GM19438 (cell line): ENCODE data around the gene LMNTD2.
"Not testable (repeated sequence)": the region's sequence is repeated elsewhere in the genome, so short reads cannot be mapped to it uniquely, and the experiment has no call there.

Experiments
- ATAC-seq: cut with Tn5 transposase; IDR thresholded peaks from one replicate; pipeline ENCODE4 v1.9.1; 2021; ENCODE audit warnings: low read depth; ENCODE audit not compliant: unreplicated experiment

The LMNTD2 gene

DNA sequence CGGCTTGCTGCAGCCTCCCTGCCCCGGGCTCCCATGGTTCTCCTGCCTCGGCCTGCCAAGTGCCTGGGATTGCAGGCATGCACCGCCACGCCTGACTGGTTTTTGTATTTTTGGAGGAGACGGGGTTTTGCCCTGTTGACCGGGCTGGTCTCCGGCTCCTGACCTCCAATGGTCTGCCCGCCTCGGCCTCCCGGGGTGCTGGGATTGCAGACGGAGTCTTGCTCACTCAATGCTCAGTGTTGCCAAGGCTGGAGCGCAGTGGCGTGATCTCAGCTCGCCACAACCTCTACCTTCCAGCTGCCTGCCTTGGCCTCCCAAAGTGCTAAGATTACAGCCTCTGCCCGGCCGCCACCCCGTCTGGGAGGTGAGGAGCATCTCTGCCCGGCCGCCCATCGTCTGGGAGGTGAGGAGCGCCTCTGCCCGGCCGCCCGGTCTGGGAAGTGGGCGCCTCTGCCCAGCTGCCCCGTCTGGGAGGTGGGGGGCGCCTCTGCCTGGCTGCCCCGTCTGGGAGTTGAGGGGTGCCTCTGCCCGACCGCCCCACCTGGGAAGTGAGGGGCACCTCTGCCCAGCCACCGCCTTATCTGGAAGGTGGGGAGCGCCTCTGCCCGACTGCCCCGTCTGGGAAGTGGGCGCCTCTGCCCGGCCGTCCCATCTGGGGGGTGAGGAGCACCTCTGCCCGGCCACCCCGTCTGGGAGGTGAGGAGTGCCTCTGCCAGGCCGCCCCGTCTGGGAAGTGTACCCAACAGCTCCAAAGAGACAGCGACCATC is 43.4 kb downstream of the LMNTD2 start:
- not testable (repeated sequence) for ATAC-seq

- no peak for ATAC-seq
Measured at GRCh38 chr11:516400-516799, 44.1 kb downstream of the LMNTD2 start.

GRCh38 chr11:515131-515530 is 45.4 kb downstream of the LMNTD2 start:
- ATAC-seq = no peak

GRCh38 chr11:514606-515005 is 45.9 kb downstream of the LMNTD2 start:
- no peak for ATAC-seq

DNA sequence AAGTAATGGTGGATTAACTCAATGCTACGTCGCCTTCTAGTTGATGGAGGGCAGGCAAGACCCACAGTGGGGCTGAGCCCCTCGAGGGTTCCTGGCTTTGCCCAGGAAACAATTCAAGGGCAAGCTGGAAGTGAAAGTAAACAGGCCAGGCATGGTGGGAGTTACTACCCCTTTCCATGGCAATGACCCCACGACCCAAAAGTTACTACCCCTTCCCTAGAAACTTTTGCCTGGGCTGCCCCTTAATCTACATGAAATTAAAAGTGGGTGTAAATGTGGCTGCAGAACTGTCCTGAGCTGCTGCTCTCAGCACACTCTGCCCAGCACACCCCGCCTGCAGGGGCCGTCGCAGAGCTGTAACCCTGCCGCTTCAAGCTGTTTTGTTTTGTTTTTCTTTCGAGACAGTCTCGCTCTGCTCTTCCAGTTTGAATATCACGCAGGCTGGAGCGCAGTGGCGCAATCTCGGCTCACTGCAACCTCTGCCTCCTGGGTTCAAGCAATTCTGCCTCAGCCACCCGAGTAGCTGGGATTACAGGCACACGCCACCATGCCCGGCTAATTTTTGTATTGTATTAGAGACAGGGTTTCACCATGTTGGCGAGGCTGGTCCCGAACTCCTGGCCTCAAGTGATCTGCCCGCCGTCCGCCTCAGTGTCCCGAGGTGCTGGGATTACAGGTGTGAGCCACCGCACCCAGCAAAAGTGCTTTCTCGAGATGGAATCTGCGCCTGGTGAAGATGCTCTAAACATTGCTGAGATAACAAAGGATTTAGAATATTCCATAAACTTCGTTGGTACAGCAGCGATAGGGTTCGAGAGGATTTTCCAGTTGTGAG is 47.6 kb downstream of the LMNTD2 start:
- no peak for ATAC-seq

DNA sequence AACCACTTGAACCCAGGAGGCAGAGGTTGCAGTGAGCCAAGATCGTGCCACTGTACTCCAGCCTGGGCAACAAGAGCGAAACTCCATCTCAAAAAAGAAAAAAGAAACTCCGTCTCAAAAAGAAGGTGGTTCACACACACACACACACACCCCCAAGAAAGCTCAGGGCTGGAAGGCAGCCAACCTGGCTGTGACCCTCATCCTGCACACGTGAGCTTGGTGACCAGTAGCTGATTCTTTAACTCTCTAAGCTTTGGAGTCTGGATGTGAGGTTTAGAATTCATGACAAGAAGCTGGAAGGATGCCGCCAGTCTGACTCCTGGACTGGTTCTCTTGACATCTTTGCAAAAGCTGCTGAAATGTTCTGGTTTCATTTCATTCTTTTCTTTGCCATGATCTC is 51.6 kb downstream of the LMNTD2 start:
- no peak for ATAC-seq

DNA sequence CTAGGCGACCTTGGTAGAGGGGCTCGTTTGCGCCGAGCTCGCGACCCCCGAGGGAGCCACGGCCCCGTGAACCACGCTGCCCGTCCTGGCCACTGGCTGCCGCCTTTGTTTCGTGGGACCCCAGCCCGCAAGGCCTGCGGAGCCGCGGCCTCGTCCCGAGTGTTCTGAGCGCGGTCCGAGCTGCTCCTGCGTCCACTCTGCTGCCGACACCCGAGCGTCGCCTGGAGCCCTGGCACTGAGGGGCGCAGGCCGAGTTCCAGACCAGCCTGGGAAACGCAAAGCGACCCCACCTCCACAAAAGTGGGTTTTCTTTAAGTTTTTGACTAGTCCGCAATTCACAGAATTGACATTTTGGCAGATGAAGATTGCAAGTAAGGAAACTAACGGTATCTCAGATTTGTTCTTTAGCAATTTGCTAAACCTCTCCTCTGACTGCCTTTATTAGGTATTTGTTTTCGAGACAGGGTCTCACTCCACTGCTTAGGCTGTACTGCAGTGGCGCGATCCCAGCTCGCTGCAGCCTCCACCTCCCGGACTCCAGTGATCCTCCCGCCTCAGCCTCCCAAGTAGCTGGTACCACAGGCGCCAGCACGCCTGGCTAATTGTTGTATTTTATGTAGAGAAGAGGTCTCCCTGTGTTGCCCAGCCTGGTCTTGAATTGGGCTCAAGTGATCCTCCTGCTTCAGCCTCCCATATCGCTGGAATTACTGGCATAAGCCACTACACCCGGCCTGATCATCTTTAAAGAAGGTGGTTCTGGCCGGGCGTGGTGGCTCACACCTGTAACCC is 52.6 kb downstream of the LMNTD2 start:
- ATAC-seq = no peak

- peak; percentile 44 for ATAC-seq
Measured at GRCh38 chr11:506995-507726, 53.4 kb downstream of the LMNTD2 start, which contains the start of gene RNH1. Gene RNH1, minus strand, starts transcription at chr11:507242. Its CDS starts 5,080 bp downstream, at chr11:502162.

DNA sequence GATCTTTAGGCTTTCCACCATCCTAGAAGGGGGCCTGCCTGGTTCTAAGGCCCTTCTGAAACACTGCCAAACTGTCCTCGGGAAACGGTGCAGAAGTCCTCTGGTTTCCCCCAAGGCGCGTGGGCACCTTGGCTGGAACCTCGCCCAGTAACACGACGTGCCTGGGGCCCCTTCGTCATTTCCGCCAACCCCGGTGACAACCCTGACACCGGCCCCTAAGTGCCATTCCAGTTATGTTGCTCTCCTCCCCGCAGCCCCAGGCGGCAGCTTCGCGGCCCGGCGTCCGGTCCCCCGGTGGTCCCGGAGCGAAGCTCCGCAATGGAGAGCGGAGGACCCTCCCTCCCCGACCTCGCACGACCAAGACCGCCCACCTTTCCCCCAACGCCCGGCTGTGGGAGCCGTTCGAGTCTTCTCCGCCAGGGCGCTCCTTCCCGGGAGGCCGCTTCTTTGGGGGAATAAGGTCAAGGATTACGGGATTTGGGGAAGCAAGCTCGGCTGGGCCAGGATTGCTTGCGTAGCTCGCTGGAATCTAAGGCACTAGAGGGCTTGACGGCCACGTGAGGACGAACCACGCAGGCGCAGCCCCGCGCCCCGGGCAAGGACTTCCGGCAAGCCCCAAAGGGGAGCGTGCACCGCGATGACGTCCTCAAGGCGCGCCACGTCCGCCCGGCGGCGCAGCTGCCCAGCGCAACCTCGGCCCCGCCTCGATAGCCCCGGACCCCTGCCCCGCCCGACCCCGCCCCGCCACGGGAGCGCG is 54.1 kb downstream of the LMNTD2 start:
- ATAC-seq = peak; percentile 56

- ATAC-seq = no peak
Measured at GRCh38 chr11:504994-505344, 55.6 kb downstream of the LMNTD2 start.
